ENCODE results near the gene XCL2.

The XCL2 gene

DNA sequence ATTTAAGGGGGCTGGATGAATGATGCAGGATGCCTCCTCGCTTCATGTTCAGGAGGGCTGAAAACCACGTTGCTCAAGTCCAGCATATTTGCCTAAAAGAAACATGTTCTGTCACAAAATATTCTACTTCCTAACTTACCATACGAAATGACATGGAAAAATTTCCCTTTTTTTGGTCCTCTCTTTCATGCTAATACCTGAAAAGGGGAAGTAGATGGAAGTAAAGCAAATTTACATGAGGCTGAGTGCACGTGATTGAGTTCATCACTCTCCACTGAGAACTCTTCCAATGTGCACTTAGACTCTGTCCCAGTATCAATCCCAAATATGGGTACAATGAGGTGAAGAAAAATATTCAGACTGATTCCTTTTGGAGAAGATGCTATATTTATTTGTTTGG is 23.0 kb downstream of the XCL2 start:
- DNase-seq (ENCODE audit: low read depth): no peak
- no peak overlapping the region for H3K4me3 ChIP-seq (ENCODE audit: low read depth, low read length)
- TF ChIP-seq, protein P1, sequence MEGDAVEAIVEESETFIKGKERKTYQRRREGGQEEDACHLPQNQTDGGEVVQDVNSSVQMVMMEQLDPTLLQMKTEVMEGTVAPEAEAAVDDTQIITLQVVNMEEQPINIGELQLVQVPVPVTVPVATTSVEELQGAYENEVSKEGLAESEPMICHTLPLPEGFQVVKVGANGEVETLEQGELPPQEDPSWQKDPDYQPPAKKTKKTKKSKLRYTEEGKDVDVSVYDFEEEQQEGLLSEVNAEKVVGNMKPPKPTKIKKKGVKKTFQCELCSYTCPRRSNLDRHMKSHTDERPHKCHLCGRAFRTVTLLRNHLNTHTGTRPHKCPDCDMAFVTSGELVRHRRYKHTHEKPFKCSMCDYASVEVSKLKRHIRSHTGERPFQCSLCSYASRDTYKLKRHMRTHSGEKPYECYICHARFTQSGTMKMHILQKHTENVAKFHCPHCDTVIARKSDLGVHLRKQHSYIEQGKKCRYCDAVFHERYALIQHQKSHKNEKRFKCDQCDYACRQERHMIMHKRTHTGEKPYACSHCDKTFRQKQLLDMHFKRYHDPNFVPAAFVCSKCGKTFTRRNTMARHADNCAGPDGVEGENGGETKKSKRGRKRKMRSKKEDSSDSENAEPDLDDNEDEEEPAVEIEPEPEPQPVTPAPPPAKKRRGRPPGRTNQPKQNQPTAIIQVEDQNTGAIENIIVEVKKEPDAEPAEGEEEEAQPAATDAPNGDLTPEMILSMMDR (conservative IDR thresholded peaks at IDR 0.05; ENCODE audit: low read depth, low read length): no peak

DNA sequence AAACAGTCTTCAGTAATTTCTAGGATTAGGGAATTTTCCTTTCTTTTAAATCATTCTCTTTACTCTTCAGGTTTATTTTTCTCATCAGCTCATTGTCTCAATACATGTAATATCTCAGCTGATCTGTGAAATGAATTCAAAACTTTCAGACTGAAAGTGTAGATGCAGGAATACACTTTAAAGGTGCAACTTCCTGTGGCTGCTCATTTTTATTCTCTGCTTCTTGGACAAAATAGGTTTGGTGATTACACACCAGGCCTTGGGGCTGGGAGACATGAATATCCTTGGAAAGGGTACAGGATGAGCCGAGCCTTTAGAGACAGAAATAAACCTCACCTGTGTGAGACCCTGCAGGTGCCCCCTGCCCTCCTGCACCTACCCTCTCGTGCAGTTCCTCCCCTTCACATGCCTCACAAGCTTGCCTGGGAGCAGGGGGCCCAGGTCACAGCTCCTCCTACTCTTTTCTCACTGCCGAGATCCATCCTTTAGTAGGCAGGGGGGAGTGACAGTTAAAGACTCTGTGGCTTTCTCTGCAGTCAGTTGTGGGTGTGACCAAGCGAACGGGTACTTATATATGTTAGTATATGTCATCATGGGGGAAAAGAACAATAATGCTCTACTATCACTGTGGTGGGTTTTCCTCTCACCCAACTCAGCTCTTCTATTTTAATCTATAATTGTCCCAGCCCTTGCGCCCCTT is 23.6 kb downstream of the XCL2 start:
- no peak for DNase-seq (ENCODE audit: low read depth)
- no peak overlapping the region for H3K4me3 ChIP-seq (ENCODE audit: low read depth, low read length)
- TF ChIP-seq, protein P1 (conservative IDR thresholded peaks at IDR 0.05; ENCODE audit: low read depth, low read length): no peak

DNA sequence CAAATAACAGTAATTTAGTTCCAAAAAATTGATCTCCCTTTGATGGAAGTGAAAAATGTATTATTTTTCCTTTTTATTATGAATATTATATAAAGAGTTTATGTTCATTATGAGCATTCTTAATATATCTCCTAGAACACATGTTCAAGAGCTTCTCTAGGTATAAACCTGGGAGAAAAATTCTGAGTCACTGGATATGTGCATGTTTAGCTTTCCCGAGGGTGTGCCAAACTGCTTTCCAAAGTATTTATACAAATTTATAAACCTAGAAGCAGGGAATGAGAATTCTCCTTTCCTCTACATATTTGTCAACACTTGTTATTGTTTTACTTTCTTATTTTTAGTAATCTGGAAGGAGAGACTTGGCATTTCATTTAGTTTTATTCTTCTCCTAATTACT is 25.0 kb downstream of the XCL2 start:
- TF ChIP-seq, protein P1 (conservative IDR thresholded peaks at IDR 0.05; ENCODE audit: low read depth, low read length): no peak
- H3K4me3 ChIP-seq (ENCODE audit: low read depth, low read length): no peak overlapping the region
- no peak for DNase-seq (ENCODE audit: low read depth)

DNA sequence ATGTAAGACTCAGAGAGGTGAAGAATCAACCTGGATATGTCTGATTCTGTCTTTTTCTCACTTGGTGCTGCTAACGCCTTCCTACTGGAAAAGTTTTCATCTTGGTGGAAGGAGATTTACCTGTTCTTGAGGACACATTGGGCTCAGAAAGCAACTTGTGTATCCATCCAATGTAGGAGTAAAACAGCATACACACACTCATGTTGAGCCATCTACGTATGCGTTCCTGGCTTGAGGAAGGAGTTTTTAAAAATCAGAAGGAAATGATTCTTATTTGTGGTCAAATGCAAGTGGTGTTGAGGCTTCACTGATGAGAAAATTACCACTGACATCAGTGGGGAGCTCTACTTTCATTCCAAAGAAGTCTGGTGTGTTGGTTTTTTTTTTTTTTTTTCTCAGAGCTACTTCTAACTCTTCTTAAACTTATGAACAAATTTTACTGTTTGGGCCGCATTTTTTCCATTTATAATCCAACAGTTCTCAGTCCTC is 25.6 kb downstream of the XCL2 start:
- no peak overlapping the region for H3K4me3 ChIP-seq (ENCODE audit: low read depth, low read length)
- TF ChIP-seq, protein P1 (conservative IDR thresholded peaks at IDR 0.05; ENCODE audit: low read depth, low read length): no peak
- DNase-seq (ENCODE audit: low read depth): no peak

DNA sequence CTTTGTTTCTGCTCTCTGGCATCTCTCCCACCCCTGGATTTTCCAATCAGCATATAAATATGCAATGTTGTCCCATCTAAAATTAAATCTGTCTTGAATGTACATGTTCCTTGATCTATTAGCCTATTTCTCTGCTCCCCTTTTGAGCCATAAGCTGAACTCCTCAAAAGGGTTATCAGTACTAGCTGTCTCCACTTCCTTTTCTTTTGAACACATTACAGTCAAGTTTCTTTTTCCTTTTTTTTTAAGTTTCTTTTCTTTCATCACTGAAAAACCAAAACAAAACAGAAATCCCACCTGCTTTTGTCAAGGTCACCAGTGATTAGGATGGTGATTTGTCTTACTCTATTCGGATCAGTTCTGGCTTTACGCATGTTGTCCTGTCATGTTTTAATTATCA is 29.3 kb downstream of the XCL2 start:
- TF ChIP-seq, protein P1 (conservative IDR thresholded peaks at IDR 0.05; ENCODE audit: low read depth, low read length): no peak
- no peak for DNase-seq (ENCODE audit: low read depth)
- no peak overlapping the region for H3K4me3 ChIP-seq (ENCODE audit: low read depth, low read length)

DNA sequence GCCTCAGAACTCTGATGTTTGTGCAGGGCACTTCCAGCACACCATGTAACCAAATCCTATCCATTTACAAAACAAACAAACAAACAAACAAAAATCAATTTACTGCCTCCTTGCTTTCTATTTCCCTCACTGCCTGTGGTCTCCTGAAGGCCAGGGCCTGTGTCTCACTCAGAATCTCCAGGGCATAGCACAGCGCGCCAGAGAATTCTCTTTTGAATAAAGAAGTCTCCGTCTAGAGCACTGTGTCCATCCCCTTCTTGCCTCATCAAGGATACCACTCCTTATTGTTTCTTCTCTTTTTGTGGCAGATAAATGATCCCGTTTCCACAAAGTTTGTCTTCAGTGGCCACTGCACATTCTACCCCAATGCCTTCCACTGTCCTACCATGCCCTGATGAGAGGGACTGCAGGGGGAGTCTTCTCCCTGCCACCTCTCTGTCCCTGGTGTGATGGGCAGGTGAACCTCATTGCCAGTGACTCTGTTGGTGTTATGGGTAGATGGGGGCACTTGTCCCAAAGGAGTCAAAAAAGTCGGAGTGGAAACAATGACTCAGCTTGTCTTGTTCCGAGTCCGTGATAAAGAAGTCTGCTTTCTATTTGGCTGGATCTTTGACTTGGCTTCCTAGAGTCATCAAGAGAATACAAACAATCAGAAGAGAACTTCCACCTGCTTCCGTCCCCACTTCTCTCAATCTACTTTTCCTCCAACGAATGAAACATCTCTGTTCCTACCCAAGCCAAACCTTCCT is 30.0 kb downstream of the XCL2 start:
- no peak overlapping the region for H3K4me3 ChIP-seq (ENCODE audit: low read depth, low read length)
- TF ChIP-seq, protein P1 (conservative IDR thresholded peaks at IDR 0.05; ENCODE audit: low read depth, low read length): no peak
- DNase-seq (ENCODE audit: low read depth): no peak
